NB4 (cell line): ENCODE measurements around the gene TNFRSF12A.

Experiments
- MYC ChIP-seq: IDR thresholded peaks from 2 replicates; pipeline ENCODE4 v1.6.1; 2011; ENCODE audit warnings: low read depth, low read length
- POLR2A ChIP-seq: IDR thresholded peaks from 2 replicates; pipeline ENCODE4 v1.6.1; 2011; ENCODE audit warnings: mild to moderate bottlenecking; ENCODE audit not compliant: insufficient read length; ENCODE audit errors: extremely low read depth
- TF ChIP-seq, protein P1 (sequence below): IDR thresholded peaks from one replicate; pipeline ENCODE4 v1.5.1; 2012; ENCODE audit warnings: low read depth, low read length
- TF ChIP-seq, protein P2 (sequence below): IDR thresholded peaks from 2 replicates; pipeline ENCODE4 v1.6.1; 2011; ENCODE audit warnings: low read depth, low read length

DNA sequence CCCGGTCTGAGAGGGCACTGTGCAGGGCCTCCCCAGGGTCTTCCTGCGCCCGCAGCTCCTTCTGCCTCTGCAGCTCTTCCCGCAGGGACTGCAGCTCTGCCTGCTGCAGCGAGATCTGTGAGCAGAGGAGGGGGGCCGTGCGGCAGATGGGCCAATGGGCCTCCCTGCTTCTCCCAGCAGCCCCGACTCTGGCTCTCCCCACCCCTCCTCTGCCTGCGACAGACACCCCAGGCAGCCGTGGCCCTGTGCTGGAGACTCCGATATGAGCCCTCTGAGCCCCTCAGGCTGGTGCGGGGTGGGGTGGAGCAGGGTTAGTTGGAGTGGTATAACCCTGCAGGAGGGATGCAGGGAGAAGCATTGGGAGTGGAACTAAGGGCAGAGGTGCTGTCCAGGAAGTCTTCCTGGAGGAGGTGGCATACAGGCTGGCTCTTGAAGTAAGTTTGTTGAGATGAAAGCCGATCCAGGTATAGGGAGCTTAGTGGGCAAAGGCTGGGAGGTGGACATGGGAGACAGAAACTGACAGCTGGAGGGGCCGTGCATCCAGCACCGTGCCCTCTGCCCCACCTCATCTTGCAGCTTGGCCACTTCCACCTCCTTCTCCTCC lies 8.7 kb downstream of the TNFRSF12A start:
- TF ChIP-seq, protein P1, sequence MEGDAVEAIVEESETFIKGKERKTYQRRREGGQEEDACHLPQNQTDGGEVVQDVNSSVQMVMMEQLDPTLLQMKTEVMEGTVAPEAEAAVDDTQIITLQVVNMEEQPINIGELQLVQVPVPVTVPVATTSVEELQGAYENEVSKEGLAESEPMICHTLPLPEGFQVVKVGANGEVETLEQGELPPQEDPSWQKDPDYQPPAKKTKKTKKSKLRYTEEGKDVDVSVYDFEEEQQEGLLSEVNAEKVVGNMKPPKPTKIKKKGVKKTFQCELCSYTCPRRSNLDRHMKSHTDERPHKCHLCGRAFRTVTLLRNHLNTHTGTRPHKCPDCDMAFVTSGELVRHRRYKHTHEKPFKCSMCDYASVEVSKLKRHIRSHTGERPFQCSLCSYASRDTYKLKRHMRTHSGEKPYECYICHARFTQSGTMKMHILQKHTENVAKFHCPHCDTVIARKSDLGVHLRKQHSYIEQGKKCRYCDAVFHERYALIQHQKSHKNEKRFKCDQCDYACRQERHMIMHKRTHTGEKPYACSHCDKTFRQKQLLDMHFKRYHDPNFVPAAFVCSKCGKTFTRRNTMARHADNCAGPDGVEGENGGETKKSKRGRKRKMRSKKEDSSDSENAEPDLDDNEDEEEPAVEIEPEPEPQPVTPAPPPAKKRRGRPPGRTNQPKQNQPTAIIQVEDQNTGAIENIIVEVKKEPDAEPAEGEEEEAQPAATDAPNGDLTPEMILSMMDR = no peak
- TF ChIP-seq POLR2A (no peak), MYC (no peak)
- TF ChIP-seq, protein P2, sequence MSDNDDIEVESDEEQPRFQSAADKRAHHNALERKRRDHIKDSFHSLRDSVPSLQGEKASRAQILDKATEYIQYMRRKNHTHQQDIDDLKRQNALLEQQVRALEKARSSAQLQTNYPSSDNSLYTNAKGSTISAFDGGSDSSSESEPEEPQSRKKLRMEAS = no peak
